GM12878 (cell line): ENCODE results near the gene TENT4B. TPM values are rescaled to one million over a fixed set of nuclear protein-coding genes. Genes with fewer than 3 reads are reported as not detected.

Source experiments
- BACH1 ChIP-seq: fragments of 450-650 bp; IDR thresholded peaks from 2 replicates; pipeline ENCODE4 v1.6.1; 2017; ENCODE audit warnings: mild to moderate bottlenecking, borderline replicate concordance
- BCL11A ChIP-seq: IDR thresholded peaks from 2 replicates; pipeline ENCODE4 v1.6.1; 2011; ENCODE audit warnings: low read depth, low read length
- BMI1 ChIP-seq: fragments of 450-650 bp; IDR thresholded peaks from 2 replicates; pipeline ENCODE4 v1.6.1; 2016; ENCODE audit warnings: mild to moderate bottlenecking, moderate library complexity, borderline replicate concordance
- CEBPB ChIP-seq, 2 experiments: fragments of 150-350 bp in 1 of 2; IDR thresholded peaks; 2 replicates each; pipeline ENCODE4 v1.6.1; 2012 to 2014; ENCODE audit warnings: low read depth in 2 of 2, low read length in 2 of 2, borderline replicate concordance in 1 of 2, inconsistent platforms in 1 of 2
- CHD1 ChIP-seq: IDR thresholded peaks from 2 replicates; pipeline ENCODE4 v1.6.1; 2012; ENCODE audit warnings: low read depth, low read length, improper control_type of control experiment
- ESRRA ChIP-seq: IDR thresholded peaks from 2 replicates; pipeline ENCODE4 v1.6.1; 2012; ENCODE audit warnings: mild to moderate bottlenecking, low read length, improper control_type of control experiment
- IKZF1 ChIP-seq: fragments of 450-650 bp; conservative IDR thresholded peaks from 2 replicates; pipeline ENCODE4 v1.6.1; 2017; ENCODE audit warnings: antibody characterized with exemption, mild to moderate bottlenecking
- IRF4 ChIP-seq: IDR thresholded peaks from 2 replicates; pipeline ENCODE4 v1.6.1; 2011; ENCODE audit warnings: low read depth, low read length
- JUNB ChIP-seq: IDR thresholded peaks from 2 replicates; pipeline ENCODE4 v1.6.1; 2016; ENCODE audit warnings: antibody characterized with exemption, mild to moderate bottlenecking
- KLF5 ChIP-seq: fragments of 450-650 bp; IDR thresholded peaks from 2 replicates; pipeline ENCODE4 v1.6.1; 2014; ENCODE audit warnings: mild to moderate bottlenecking; ENCODE audit not compliant: partially characterized antibody
- MEF2A ChIP-seq: IDR thresholded peaks from 2 replicates; pipeline ENCODE4 v1.6.1; 2011; ENCODE audit warnings: low read depth, mild to moderate bottlenecking, low read length, moderate library complexity; ENCODE audit not compliant: insufficient read depth
- MYB ChIP-seq: fragments of 150-350 bp; IDR thresholded peaks from 2 replicates; pipeline ENCODE4 v1.6.1; 2014; ENCODE audit warnings: mild to moderate bottlenecking, low read depth, low read length, borderline replicate concordance
- POLR2AphosphoS5 ChIP-seq: IDR thresholded peaks from 2 replicates; pipeline ENCODE4 v1.6.1; 2011; ENCODE audit warnings: mild to moderate bottlenecking, low read length, inconsistent platforms
- POU2F2 ChIP-seq: IDR thresholded peaks from 3 replicates; pipeline ENCODE4 v1.6.1; 2011; ENCODE audit warnings: low read depth, mild to moderate bottlenecking, low read length, borderline replicate concordance
- RFX5 ChIP-seq: IDR thresholded peaks from 2 replicates; pipeline ENCODE4 v1.6.1; 2011; ENCODE audit warnings: low read depth, low read length, improper control_type of control experiment
- RUNX3 ChIP-seq: IDR thresholded peaks from 2 replicates; pipeline ENCODE4 v1.6.1; 2012; ENCODE audit warnings: low read length, inconsistent platforms
- SMARCA5 ChIP-seq: fragments of 450-650 bp; IDR thresholded peaks from 2 replicates; pipeline ENCODE4 v1.6.1; 2017; ENCODE audit warnings: mild to moderate bottlenecking
- SREBF2 ChIP-seq: IDR thresholded peaks from 2 replicates; pipeline ENCODE4 v1.6.1; 2012; ENCODE audit warnings: mild to moderate bottlenecking, low read length
- STAT3 ChIP-seq: IDR thresholded peaks from 2 replicates; pipeline ENCODE4 v1.6.1; 2011; ENCODE audit warnings: low read depth, low read length, improper control_type of control experiment
- SUZ12 ChIP-seq: fragments of 200-600 bp; sonication (generic); IDR thresholded peaks from one replicate; pipeline ENCODE4 v1.6.1; 2018; ENCODE audit warnings: antibody characterized with exemption, mild to moderate bottlenecking; ENCODE audit not compliant: unreplicated experiment
- TARDBP ChIP-seq: IDR thresholded peaks from 2 replicates; pipeline ENCODE4 v1.6.1; 2016; ENCODE audit warnings: borderline replicate concordance
- TCF12 ChIP-seq: IDR thresholded peaks from 2 replicates; pipeline ENCODE4 v1.6.1; 2011; ENCODE audit warnings: low read depth, mild to moderate bottlenecking, low read length
- polyA plus RNA-seq, 11 experiments: library from polyadenylated mRNA; depleted of rRNA in 4 of 11; unstranded in 6 of 11; stranded (reverse) in 5 of 11; fragments of >200 nt; fragmentation: Nextera tagmentation in 4 of 11; fragmentation: Illumina TruSeq in 1 of 11; extraction: Ambion mirVana in 4 of 11; extraction: Trizol in 1 of 11; gene quantifications; 1 replicate in 1 of 11; 2 replicates in 10 of 11; pipeline versions ENCODE4 v1.2.1 to v1.2.3, GENCODE V29; 2011 to 2016; ENCODE audit warnings: inconsistent platforms in 2 of 11, missing spikeins in 2 of 11, low read depth in 1 of 11
- total RNA-seq, 4 experiments: library from RNA; depleted of rRNA in 3 of 4; stranded (reverse); fragments of >200 nt in 3 of 4; fragmentation: Illumina TruSeq in 1 of 4; extraction: Trizol in 1 of 4; gene quantifications; 2 replicates each; pipeline versions ENCODE4 v1.2.1 to v1.2.3, GENCODE V29; 2013 to 2021
- TF ChIP-seq, protein P1 (sequence below): IDR thresholded peaks from 2 replicates; pipeline ENCODE4 v1.6.1; 2012; ENCODE audit warnings: low read depth, low read length, improper control_type of control experiment
- TF ChIP-seq, protein P2 (sequence below): IDR thresholded peaks from 2 replicates; pipeline ENCODE4 v1.6.1; 2012; ENCODE audit warnings: low read depth, low read length, improper control_type of control experiment
- TF ChIP-seq, protein P3 (sequence below): fragments of 150-350 bp; IDR thresholded peaks from 2 replicates; pipeline ENCODE4 v1.6.1; 2014; ENCODE audit warnings: mild to moderate bottlenecking, low read depth, low read length
- TF ChIP-seq, protein P4 (sequence below): IDR thresholded peaks from 2 replicates; pipeline ENCODE4 v1.6.1; 2011; ENCODE audit warnings: borderline replicate concordance, low read depth, mild to moderate bottlenecking, moderate library complexity, low read length; ENCODE audit not compliant: insufficient read depth, poor library complexity, severe bottlenecking
- TF ChIP-seq, protein P5 (sequence below): IDR thresholded peaks from 2 replicates; pipeline ENCODE4 v1.6.1; 2011; ENCODE audit warnings: low read depth, mild to moderate bottlenecking, low read length, moderate library complexity, borderline replicate concordance; ENCODE audit errors: extremely low read depth
- TF ChIP-seq, protein P6 (sequence below): fragments of 450-650 bp; IDR thresholded peaks from 2 replicates; pipeline ENCODE4 v1.6.1; 2014; ENCODE audit warnings: mild to moderate bottlenecking

Gene TENT4B
- total and polyA plus RNA-seq, 10 of the 15 experiments (the other 5 are each of a cell fraction or from before 2014, with no cell fraction given) = 4.4 to 16.7 (median 10.8) TPM

DNA sequence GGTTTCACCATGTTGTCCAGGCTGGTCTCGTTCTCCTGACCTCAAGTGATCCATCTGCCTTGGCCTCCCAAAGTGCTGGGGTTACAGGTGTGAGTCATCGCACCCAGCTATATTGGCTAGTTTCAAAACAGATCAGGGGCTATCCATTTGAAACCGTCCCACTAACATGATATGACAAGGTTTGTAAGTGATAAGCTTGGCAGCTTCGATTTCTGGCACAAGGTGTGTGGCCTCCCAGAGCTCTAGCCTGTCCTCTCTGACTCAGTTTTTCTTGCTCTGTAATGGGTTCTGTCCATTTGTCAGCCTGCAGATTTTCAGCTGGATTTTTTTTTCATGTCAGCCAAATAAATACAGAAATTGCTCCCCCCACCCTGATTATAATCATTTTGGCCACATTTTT, 31.8 kb upstream of the TENT4B start (continued):
- no peak for TF ChIP-seq RFX5
- no peak for TF ChIP-seq BACH1
- TF ChIP-seq, protein P1, sequence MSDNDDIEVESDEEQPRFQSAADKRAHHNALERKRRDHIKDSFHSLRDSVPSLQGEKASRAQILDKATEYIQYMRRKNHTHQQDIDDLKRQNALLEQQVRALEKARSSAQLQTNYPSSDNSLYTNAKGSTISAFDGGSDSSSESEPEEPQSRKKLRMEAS = no peak
- peak; percentile 57; the same call in 1 of the 2 replicates for TF ChIP-seq SMARCA5
- TF ChIP-seq, protein P2, sequence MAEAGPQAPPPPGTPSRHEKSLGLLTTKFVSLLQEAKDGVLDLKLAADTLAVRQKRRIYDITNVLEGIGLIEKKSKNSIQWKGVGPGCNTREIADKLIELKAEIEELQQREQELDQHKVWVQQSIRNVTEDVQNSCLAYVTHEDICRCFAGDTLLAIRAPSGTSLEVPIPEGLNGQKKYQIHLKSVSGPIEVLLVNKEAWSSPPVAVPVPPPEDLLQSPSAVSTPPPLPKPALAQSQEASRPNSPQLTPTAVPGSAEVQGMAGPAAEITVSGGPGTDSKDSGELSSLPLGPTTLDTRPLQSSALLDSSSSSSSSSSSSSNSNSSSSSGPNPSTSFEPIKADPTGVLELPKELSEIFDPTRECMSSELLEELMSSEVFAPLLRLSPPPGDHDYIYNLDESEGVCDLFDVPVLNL = no peak
- TF ChIP-seq STAT3 = no peak
- TF ChIP-seq POLR2AphosphoS5 = no peak
- no peak for TF ChIP-seq KLF5
- TF ChIP-seq POU2F2 = no peak
- TF ChIP-seq BMI1 = no peak
- TF ChIP-seq, protein P3, sequence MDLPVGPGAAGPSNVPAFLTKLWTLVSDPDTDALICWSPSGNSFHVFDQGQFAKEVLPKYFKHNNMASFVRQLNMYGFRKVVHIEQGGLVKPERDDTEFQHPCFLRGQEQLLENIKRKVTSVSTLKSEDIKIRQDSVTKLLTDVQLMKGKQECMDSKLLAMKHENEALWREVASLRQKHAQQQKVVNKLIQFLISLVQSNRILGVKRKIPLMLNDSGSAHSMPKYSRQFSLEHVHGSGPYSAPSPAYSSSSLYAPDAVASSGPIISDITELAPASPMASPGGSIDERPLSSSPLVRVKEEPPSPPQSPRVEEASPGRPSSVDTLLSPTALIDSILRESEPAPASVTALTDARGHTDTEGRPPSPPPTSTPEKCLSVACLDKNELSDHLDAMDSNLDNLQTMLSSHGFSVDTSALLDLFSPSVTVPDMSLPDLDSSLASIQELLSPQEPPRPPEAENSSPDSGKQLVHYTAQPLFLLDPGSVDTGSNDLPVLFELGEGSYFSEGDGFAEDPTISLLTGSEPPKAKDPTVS = no peak
- TF ChIP-seq, protein P4, sequence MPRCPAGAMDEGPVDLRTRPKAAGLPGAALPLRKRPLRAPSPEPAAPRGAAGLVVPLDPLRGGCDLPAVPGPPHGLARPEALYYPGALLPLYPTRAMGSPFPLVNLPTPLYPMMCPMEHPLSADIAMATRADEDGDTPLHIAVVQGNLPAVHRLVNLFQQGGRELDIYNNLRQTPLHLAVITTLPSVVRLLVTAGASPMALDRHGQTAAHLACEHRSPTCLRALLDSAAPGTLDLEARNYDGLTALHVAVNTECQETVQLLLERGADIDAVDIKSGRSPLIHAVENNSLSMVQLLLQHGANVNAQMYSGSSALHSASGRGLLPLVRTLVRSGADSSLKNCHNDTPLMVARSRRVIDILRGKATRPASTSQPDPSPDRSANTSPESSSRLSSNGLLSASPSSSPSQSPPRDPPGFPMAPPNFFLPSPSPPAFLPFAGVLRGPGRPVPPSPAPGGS = no peak
- 0 out of 2 replicates have a peak, but pooled peaks have one; percentile 32 for TF ChIP-seq TARDBP
- no peak for TF ChIP-seq MYB
- peak; percentile 74 for TF ChIP-seq JUNB
- no peak for TF ChIP-seq BCL11A
- TF ChIP-seq IKZF1 = no peak
- no peak for TF ChIP-seq SREBF2
- no peak for TF ChIP-seq CEBPB (IDR thresholded peaks at IDR 0.05; ENCODE audit: borderline replicate concordance in 1 of 2, low read depth in 2 of 2, low read length in 2 of 2)
- TF ChIP-seq ESRRA = no peak
- TF ChIP-seq, protein P5, sequence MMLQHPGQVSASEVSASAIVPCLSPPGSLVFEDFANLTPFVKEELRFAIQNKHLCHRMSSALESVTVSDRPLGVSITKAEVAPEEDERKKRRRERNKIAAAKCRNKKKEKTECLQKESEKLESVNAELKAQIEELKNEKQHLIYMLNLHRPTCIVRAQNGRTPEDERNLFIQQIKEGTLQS = no peak
- no peak; the same call in 1 of the 2 replicates for TF ChIP-seq RUNX3
- TF ChIP-seq SUZ12 = no peak
- no peak for TF ChIP-seq IRF4
- TF ChIP-seq CHD1 = no peak
- peak; percentile 40; the same call in 1 of the 2 replicates for TF ChIP-seq TCF12
- TF ChIP-seq, protein P6, sequence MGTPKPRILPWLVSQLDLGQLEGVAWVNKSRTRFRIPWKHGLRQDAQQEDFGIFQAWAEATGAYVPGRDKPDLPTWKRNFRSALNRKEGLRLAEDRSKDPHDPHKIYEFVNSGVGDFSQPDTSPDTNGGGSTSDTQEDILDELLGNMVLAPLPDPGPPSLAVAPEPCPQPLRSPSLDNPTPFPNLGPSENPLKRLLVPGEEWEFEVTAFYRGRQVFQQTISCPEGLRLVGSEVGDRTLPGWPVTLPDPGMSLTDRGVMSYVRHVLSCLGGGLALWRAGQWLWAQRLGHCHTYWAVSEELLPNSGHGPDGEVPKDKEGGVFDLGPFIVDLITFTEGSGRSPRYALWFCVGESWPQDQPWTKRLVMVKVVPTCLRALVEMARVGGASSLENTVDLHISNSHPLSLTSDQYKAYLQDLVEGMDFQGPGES = no peak
- no peak for TF ChIP-seq MEF2A
